Sigmoid colon (tissue), 4 donors: Measurements from ENCODE around the gene ERGIC1.

Experiments used
- EP300 ChIP-seq, 4 donors: sonication (generic); formaldehyde crosslinking; IDR thresholded peaks; one replicate each; pipeline ENCODE4 v1.6.1; 2017; ENCODE audit warnings: antibody characterized with exemption in 4 of 4
- POLR2A ChIP-seq, 2 donors: fragments of 450-650 bp; IDR thresholded peaks; one replicate each; pipeline ENCODE4 v1.6.1; 2016; ENCODE audit warnings: antibody characterized with exemption in 2 of 2, mild to moderate bottlenecking in 2 of 2, moderate library complexity in 2 of 2
- POLR2AphosphoS5 ChIP-seq, 4 donors: sonication (generic); formaldehyde crosslinking; IDR thresholded peaks; one replicate each; pipeline ENCODE4 v1.6.1; 2017; ENCODE audit warnings: antibody characterized with exemption in 4 of 4
- TF ChIP-seq, protein P1 (sequence below), 4 experiments: fragments of 450-650 bp in 3 of 4; fragments of 200-600 bp in 1 of 4; IDR thresholded peaks; one replicate each; pipeline ENCODE4 v1.5.1; 2016 to 2019; ENCODE audit warnings: antibody characterized with exemption in 4 of 4, mild to moderate bottlenecking in 3 of 4, moderate library complexity in 2 of 4

- TF ChIP-seq, protein P1, sequence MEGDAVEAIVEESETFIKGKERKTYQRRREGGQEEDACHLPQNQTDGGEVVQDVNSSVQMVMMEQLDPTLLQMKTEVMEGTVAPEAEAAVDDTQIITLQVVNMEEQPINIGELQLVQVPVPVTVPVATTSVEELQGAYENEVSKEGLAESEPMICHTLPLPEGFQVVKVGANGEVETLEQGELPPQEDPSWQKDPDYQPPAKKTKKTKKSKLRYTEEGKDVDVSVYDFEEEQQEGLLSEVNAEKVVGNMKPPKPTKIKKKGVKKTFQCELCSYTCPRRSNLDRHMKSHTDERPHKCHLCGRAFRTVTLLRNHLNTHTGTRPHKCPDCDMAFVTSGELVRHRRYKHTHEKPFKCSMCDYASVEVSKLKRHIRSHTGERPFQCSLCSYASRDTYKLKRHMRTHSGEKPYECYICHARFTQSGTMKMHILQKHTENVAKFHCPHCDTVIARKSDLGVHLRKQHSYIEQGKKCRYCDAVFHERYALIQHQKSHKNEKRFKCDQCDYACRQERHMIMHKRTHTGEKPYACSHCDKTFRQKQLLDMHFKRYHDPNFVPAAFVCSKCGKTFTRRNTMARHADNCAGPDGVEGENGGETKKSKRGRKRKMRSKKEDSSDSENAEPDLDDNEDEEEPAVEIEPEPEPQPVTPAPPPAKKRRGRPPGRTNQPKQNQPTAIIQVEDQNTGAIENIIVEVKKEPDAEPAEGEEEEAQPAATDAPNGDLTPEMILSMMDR (IDR thresholded peaks at IDR 0.05) = no peak
- TF ChIP-seq POLR2AphosphoS5 (IDR thresholded peaks at IDR 0.05) (no peak), POLR2A (IDR thresholded peaks at IDR 0.05) (no peak), EP300 (IDR thresholded peaks at IDR 0.05) (no peak)
Measured at GRCh38 chr5:172953776-172954675, 120.0 kb downstream of the ERGIC1 start.
